Right lobe of liver (tissue), 4 donors: ENCODE measurements around the gene CIB2.

Experiments
- POLR2A ChIP-seq: fragments of 450-650 bp; IDR thresholded peaks from one replicate; pipeline ENCODE4 v1.6.1; 2017; ENCODE audit warnings: antibody characterized with exemption, mild to moderate bottlenecking
- TF ChIP-seq, protein P1 (sequence below), 4 donors: fragments of 200-600 bp in 3 of 4; fragments of 450-650 bp in 1 of 4; IDR thresholded peaks; one replicate each; pipeline versions ENCODE4 v1.5.1 to v1.8.0; 2016 to 2022; ENCODE audit warnings: antibody characterized with exemption in 4 of 4, mild to moderate bottlenecking in 2 of 4
- donor health status: DM: no; HTN: no; CAD: no.
- donor health status: DM: no; HTN: no; CAD: no.
- donor health status: DM: no; HTN: yes; CAD: no.

GRCh38 chr15:78108300-78109084 is 22.8 kb downstream of the CIB2 start:
- TF ChIP-seq, protein P1, sequence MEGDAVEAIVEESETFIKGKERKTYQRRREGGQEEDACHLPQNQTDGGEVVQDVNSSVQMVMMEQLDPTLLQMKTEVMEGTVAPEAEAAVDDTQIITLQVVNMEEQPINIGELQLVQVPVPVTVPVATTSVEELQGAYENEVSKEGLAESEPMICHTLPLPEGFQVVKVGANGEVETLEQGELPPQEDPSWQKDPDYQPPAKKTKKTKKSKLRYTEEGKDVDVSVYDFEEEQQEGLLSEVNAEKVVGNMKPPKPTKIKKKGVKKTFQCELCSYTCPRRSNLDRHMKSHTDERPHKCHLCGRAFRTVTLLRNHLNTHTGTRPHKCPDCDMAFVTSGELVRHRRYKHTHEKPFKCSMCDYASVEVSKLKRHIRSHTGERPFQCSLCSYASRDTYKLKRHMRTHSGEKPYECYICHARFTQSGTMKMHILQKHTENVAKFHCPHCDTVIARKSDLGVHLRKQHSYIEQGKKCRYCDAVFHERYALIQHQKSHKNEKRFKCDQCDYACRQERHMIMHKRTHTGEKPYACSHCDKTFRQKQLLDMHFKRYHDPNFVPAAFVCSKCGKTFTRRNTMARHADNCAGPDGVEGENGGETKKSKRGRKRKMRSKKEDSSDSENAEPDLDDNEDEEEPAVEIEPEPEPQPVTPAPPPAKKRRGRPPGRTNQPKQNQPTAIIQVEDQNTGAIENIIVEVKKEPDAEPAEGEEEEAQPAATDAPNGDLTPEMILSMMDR (IDR thresholded peaks at IDR 0.05), result peak; percentile 95 to 99 (median 96)
- TF ChIP-seq POLR2A, result no peak
